AG04450 (cell line): ENCODE results near the gene SCRN1. TPM values are rescaled to one million over a fixed set of nuclear protein-coding genes. Genes with fewer than 3 reads are reported as not detected.

Experiments used
- CTCF ChIA-PET: fragments of 300-600, 350-600 bp; formaldehyde crosslinking; extraction: SDS; loops from one replicate; lab custom pipeline; 2022; ENCODE audit warnings: antibody characterized with exemption, inconsistent platforms; lab: Charles Lee
- POLR2A ChIA-PET: fragments of 350-600 bp; formaldehyde crosslinking; extraction: SDS; loops from one replicate; lab custom pipeline; 2021; ENCODE audit warnings: antibody characterized with exemption, inconsistent platforms; lab: Yijun Ruan, JAX
- DNase-seq: peaks from one replicate; pipeline ENCODE4 v3.0.0-alpha.2; 2011; ENCODE audit warnings: low read depth, low spot score
- H3K27ac ChIP-seq: one replicate; pipeline ENCODE4 v1.5.1; 2012; ENCODE audit warnings: low read depth, low read length, control low read depth
- H3K27me3 ChIP-seq: one replicate; pipeline ENCODE4 v1.6.0; 2012; ENCODE audit warnings: low read length; ENCODE audit not compliant: control insufficient read depth, insufficient read depth
- H3K4me3 ChIP-seq: 2 replicates; pipeline ENCODE4 v1.5.1; 2011; ENCODE audit warnings: mild to moderate bottlenecking, low read depth, low read length, control low read depth
- H3K9me3 ChIP-seq: 2 replicates; pipeline ENCODE4 v1.5.1; 2012; ENCODE audit warnings: low read length; ENCODE audit not compliant: control insufficient read depth, insufficient read depth
- CTCF ChIP-seq: IDR thresholded peaks from 2 replicates; pipeline ENCODE4 v1.5.1; 2011; ENCODE audit warnings: low read depth, low read length, control low read depth, inconsistent platforms
- polyA plus RNA-seq: library from polyadenylated mRNA; depleted of rRNA; stranded (reverse); fragments of >200 nt; gene quantifications from 2 replicates; pipeline ENCODE4 v1.2.3, GENCODE V29; 2011

Gene SCRN1
- polyA plus RNA-seq, 1 experiment, result 123 TPM

GRCh38 chr7:30022991-30023390, 33.4 kb upstream of the SCRN1 start:
- TF ChIP-seq CTCF, result no peak
- Histone ChIP-seq H3K27me3 (no peaks in the 10 kb centered on the region), H3K27ac (no peak overlapping the region), H3K9me3 (no peaks in the 10 kb centered on the region), H3K4me3 (no peak overlapping the region)
- CTCF ChIA-PET, result no interaction called here
- POLR2A ChIA-PET, result no interaction called here
- no peak for DNase-seq

GRCh38 chr7:30020535-30020934, 30.9 kb upstream of the SCRN1 start:
- H3K4me3 ChIP-seq, result no peak overlapping the region
- TF ChIP-seq CTCF, result no peak
- no peak overlapping the region for H3K27ac ChIP-seq
- CTCF ChIA-PET, result no interaction called here
- no peak for DNase-seq
- no peaks in the 10 kb centered on the region for H3K9me3 ChIP-seq
- no peaks in the 10 kb centered on the region for H3K27me3 ChIP-seq
- POLR2A ChIA-PET, result no interaction called here

- Histone ChIP-seq H3K27ac (no peak overlapping the region), H3K9me3 (no peaks in the 10 kb centered on the region), H3K27me3 (no peaks in the 10 kb centered on the region), H3K4me3 (no peak overlapping the region)
- ChIA-PET POLR2A (no interaction called here), CTCF (no interaction called here)
- no peak for TF ChIP-seq CTCF
- no peak for DNase-seq
These were observed 30.4 kb upstream of the SCRN1 start for GRCh38 chr7:30019960-30020359.

- H3K9me3 ChIP-seq, result no peaks in the 10 kb centered on the region
- CTCF ChIA-PET, result no interaction called here
- peak; percentile 19; the same call in 1 of the 2 replicates for TF ChIP-seq CTCF
- no peaks in the 10 kb centered on the region for H3K27me3 ChIP-seq
- POLR2A ChIA-PET, result no interaction called here
- DNase-seq, result no peak
- H3K27ac ChIP-seq, result no peak overlapping the region
- H3K4me3 ChIP-seq, result no peak overlapping the region
These were observed 29.8 kb upstream of the SCRN1 start for GRCh38 chr7:30019387-30019786.

GRCh38 chr7:30018451-30018850, 28.9 kb upstream of the SCRN1 start:
- H3K9me3 ChIP-seq, result no peaks in the 10 kb centered on the region
- ChIA-PET CTCF (no interaction called here), POLR2A (no interaction called here)
- no peak for DNase-seq
- no peak for TF ChIP-seq CTCF
- no peak overlapping the region for H3K4me3 ChIP-seq
- H3K27me3 ChIP-seq, result no peaks in the 10 kb centered on the region
- H3K27ac ChIP-seq, result no peak overlapping the region
